ENCODE results near the gene PTPRD. TPM values are rescaled to one million over a fixed set of nuclear protein-coding genes. Genes with fewer than 3 reads are reported as not detected.

The PTPRD gene
- total and polyA plus RNA-seq, 9 donors, result 16.2 to 231 (median 85.8) TPM

DNA sequence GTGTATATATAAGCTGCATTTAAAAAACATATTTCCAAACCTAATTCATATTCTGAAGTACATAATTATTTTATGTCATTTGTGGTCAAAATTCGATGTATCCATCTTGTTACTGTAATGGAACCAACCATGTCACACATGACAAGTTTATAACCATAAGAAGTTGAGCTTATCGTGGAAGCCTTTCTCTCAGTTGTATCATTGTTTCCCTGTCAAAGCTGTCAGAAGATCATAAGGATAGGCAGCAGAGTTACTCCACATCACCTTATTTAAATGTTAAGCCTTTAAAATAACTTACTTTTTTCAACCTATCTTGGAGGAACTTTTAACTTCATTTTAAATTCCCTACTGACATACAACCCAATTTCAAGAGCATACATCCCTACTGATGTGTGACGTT, 841.5 kb downstream of the PTPRD start:
- Histone ChIP-seq H3K4me3 (no peak overlapping the region), H3K27ac (no peak overlapping the region), H3K4me1 (ENCODE audit: insufficient read depth) (no peaks in the 10 kb centered on the region), H3K27me3 (no peaks in the 10 kb centered on the region), H3K9me3 (no peaks in the 10 kb centered on the region), H3K36me3 (no peaks in the 10 kb centered on the region)
- TF ChIP-seq, protein P1, sequence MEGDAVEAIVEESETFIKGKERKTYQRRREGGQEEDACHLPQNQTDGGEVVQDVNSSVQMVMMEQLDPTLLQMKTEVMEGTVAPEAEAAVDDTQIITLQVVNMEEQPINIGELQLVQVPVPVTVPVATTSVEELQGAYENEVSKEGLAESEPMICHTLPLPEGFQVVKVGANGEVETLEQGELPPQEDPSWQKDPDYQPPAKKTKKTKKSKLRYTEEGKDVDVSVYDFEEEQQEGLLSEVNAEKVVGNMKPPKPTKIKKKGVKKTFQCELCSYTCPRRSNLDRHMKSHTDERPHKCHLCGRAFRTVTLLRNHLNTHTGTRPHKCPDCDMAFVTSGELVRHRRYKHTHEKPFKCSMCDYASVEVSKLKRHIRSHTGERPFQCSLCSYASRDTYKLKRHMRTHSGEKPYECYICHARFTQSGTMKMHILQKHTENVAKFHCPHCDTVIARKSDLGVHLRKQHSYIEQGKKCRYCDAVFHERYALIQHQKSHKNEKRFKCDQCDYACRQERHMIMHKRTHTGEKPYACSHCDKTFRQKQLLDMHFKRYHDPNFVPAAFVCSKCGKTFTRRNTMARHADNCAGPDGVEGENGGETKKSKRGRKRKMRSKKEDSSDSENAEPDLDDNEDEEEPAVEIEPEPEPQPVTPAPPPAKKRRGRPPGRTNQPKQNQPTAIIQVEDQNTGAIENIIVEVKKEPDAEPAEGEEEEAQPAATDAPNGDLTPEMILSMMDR (IDR thresholded peaks at IDR 0.05), result no peak
- TF ChIP-seq EP300 (IDR thresholded peaks at IDR 0.05), result no peak
- TF ChIP-seq POLR2A (IDR thresholded peaks at IDR 0.05), result no peak
- intact Hi-C loops (cut with DNase I), result loop anchor here in 1 of 4 donors (10.0 kb wide), 1 partner anchor 57 kb away; no protein-coding TSS in a partner anchor
- 87 to 88% (median 88%) methylated on average over 3 of the region's 3 CpGs for WGBS, 3 donors
- no peak for DNase-seq

DNA sequence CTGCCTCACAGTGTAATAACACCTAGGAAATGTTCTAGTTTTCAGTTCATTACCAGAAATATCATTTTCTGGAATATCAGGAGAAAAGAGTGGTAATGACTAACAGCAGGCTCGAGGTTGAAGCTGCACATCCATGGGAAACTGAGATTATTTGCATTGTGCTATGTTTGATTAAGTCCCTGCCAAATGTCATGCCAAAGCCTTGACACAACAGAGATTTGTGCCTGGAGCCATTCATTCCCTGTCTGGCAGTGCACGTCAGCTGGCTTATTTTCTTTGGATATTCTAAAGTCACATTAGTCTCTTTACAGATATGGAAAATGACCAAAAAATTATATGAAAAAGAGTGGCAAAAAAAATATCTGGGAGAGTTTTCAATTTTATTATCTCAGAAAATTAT, 848.0 kb downstream of the PTPRD start:
- WGBS, 3 donors, result 18 to 47% (median 39%) methylated on average over 2 of the region's 2 CpGs
- Histone ChIP-seq H3K27me3 (no peaks in the 10 kb centered on the region), H3K4me1 (ENCODE audit: insufficient read depth) (no peaks in the 10 kb centered on the region), H3K9me3 (no peaks in the 10 kb centered on the region), H3K36me3 (no peaks in the 10 kb centered on the region), H3K4me3 (no peak overlapping the region), H3K27ac (no peak overlapping the region)
- intact Hi-C loops (cut with DNase I), result no loop called here
- no peak for DNase-seq
- no peak for TF ChIP-seq EP300 (IDR thresholded peaks at IDR 0.05)
- TF ChIP-seq POLR2A (IDR thresholded peaks at IDR 0.05), result no peak
- TF ChIP-seq, protein P1 (IDR thresholded peaks at IDR 0.05), result no peak

DNA sequence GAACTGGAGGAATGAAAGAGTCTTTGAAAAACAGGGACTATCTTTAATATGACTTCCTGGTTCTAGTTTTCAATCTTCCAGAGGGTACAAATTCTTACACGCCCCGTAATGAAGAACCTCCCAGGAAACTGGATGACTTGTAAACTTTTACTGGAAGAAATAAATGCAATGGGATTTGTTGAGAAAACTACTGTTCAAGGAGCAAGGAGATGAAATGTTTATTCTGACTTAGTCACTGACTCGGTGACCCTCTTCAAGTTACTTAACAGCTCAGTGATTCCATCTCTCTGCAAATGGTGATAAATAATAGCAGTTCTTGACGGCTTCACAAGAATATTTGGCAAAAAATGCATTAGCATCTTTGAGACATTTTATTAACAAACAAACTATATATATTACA, 858.6 kb downstream of the PTPRD start:
- Histone ChIP-seq H3K27me3 (no peaks in the 10 kb centered on the region), H3K36me3 (no peaks in the 10 kb centered on the region), H3K4me1 (ENCODE audit: insufficient read depth) (no peaks in the 10 kb centered on the region), H3K27ac (no peak overlapping the region), H3K9me3 (no peaks in the 10 kb centered on the region), H3K4me3 (no peak overlapping the region)
- intact Hi-C loops (cut with DNase I), result no loop called here
- 84 to 92% (median 86%) methylated on average over 4 of the region's 4 CpGs for WGBS, 3 donors
- TF ChIP-seq, protein P1 (IDR thresholded peaks at IDR 0.05), result no peak
- TF ChIP-seq POLR2A (IDR thresholded peaks at IDR 0.05), result no peak
- TF ChIP-seq EP300 (IDR thresholded peaks at IDR 0.05), result no peak
- no peak for DNase-seq

DNA sequence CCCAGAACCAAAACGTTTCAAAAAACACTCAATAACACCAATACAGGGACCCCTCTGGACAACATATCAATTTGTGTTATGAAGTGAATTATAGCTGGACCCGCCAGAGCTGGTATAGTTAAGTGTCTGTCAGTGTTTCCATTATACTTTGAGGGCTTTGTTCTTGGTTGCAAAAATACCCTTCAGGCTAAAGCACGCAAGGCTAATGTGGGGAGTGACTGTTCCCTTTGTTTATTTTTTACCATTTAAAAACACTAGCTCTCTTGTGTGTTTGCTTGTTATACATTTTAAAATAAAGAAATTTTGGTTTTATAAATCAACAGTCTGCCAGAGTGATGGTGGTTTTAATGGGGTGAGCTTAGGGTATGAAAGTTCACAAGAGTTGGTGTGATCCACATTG, 859.5 kb downstream of the PTPRD start:
- TF ChIP-seq POLR2A (IDR thresholded peaks at IDR 0.05) (no peak), EP300 (IDR thresholded peaks at IDR 0.05) (no peak)
- TF ChIP-seq, protein P1 (IDR thresholded peaks at IDR 0.05), result no peak

More for the DNA sequence above, 859.5 kb downstream of the PTPRD start:
- WGBS, 3 donors, result 56 to 66% (median 58%) methylated on average over 3 of the region's 3 CpGs
- Histone ChIP-seq H3K9me3 (no peaks in the 10 kb centered on the region), H3K27ac (no peak overlapping the region), H3K36me3 (no peaks in the 10 kb centered on the region), H3K27me3 (no peaks in the 10 kb centered on the region), H3K4me1 (ENCODE audit: insufficient read depth) (no peaks in the 10 kb centered on the region), H3K4me3 (no peak overlapping the region)
- intact Hi-C loops (cut with DNase I), result no loop called here
- DNase-seq, result no peak

All from ovary (tissue), 9 donors.